ENCODE measurements around the gene MYO5C.

The MYO5C gene

GRCh38 chr15:52278636-52279367, 16.8 kb downstream of the MYO5C start:
- no peak for DNase-seq

DNA sequence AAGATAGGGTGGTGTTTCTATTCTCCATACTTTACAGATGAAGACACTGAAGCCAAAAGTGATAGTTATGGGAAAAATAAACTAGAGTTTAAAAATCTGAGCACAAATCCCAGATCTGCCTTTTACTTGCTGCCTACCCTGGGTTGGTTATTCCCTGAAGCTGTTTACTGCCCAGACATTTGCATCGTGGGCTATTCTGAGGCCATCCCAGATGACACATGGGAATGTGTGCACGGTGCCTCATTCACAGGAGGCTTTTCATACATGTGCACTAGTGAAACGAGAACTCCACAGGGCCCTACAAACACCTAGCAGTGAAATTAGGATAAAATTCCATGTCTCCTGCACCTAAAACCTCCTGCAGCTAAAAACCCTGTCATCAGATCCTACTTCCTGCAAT, 17.5 kb downstream of the MYO5C start:
- DNase-seq, result no peak

GRCh38 chr15:52277575-52277974, 18.0 kb downstream of the MYO5C start:
- DNase-seq, result no peak

DNA sequence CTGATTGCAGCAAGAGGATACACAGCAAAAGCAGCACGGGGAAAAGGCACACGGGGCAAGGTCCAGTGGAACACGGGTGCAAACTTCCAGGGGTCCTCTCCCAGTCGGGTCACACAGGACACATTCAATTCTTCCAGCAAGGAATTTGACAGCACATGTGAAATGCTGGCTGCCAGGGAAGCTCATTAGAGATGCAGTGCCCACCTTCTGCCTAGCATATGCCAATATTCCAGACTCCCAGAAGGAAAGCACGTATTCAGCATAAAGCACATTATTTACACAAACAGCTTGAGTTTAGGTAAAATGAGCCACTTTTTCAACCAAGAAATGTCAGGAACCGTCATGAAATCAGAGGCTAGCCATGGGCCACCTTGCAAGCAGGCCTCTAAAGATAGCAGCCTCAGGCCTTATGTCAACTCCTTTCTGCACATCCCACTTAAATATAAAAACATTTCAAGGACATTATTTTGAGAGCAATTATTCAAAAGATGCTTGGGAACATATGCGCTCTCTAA, 19.3 kb downstream of the MYO5C start:
- no peak for DNase-seq

- no peak for DNase-seq
Measured at GRCh38 chr15:52263563-52264282, 31.9 kb downstream of the MYO5C start.

DNA sequence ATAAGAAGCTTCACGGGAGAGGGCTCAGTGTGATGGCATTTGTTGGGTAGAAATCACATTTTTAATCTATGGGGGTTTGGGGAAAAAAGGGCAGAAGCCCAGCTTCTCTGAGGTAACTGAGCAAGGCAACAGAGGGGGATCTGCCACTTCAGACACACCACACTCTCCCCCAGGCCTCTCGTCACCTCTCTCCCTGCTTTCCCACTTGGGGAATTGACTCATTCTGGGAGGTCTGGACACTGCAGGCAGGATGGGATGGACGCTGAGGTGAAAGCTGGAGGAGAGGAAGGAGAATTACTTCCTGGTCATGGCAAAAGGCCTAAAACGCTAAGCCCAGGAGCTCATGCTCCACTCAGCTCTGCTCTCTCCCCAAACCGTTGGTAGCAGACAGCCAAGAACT, 33.2 kb downstream of the MYO5C start:
- DNase-seq, result no peak

DNA sequence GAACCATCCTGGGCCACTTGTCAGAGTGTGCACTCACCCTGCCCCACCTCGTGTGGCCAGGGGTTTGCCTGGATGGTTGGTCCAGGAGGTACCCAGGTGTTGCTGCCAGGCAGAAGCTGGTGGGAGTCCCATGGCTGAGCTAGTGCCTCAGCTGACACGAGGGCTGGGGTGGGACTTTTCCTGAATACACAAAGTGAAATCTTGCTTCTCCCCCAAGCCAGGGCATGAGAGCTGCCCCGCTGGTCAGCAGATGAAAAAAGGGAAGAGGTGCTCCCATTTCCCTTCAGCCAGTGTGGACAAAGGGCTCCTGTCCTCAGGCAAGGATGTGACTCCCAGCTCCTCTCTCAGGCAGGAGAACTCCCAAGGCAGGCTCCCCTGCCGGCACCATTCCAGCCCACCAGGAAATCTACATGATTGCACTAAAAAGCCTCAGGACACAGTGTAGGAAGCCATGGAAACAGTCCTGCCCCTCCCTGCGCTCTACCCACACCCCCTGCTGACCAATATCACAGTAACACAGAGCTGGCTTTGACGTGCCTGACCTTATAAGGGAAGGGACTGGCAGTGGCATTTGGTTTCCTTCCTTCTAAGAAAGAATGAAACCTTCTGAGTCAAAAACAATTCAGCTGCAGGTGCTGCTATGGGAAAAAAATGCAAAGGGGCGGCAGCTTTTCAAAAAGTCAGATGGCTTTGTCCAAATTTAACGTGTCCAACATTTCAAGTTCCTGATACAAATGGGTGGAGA, 33.9 kb downstream of the MYO5C start:
- DNase-seq, result no peak

DNA sequence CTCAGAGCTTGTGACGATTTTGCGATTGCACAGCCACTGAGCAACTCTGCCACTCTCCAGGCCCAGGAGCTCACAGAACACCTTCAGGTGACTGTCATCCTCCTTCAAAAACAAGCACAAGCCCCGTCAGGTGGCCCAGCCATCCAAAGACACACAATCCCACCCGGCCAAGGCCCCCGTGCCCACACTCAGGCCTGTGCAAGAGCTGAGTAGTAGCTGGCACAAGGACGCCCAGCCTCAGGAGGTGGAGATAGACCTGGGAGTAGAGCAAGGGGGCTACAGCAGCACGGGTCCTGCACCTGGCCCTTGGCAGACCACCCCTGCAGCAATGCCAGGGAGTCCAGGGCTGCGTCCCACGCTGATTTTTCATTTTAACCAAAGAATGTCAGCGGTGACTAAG, 34.6 kb downstream of the MYO5C start:
- DNase-seq, result no peak

DNA sequence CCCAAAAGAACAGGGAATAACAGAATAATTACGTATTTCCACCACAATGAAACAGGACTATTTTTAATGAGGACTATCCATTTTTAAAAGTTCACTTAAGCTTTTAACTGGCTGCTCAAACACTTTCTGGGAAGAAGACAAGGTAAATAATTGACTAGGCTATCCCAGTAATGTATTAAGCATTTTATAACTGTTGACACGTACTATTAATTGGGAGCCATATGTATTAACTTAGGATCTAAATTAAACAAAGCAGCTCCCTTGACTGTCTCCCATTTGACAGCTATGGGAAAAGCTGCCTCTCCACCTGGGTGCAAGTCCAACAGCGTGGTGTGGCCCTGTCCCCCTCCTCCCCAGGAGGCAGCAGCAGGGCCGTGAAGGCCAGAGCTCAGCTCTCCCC, 36.1 kb downstream of the MYO5C start:
- DNase-seq, result no peak

DNA sequence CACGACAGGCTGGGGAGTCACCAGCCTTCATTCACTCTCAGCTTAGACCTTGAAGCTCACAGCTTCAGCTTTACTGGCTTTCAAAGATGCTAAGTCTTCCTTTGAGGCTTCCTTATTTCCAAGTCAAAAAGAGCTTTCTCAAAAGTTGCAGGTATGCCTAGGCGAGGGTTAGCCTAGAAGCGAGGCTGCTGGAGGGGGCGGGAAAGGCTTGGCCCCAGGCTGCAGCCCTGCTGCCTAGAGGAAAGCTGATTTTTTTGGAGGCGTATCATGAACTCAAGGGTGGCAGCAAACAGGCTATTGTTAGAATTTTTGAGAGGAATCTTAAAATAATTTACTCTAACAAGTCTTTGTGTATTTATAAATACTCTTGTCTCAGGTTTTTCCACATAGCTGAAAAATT, 37.1 kb downstream of the MYO5C start:
- DNase-seq, result no peak

- DNase-seq, result no peak
Measured at GRCh38 chr15:52257734-52258062, 37.9 kb downstream of the MYO5C start.

- DNase-seq, result no peak
Measured at GRCh38 chr15:52256930-52257733, 38.5 kb downstream of the MYO5C start.

DNA sequence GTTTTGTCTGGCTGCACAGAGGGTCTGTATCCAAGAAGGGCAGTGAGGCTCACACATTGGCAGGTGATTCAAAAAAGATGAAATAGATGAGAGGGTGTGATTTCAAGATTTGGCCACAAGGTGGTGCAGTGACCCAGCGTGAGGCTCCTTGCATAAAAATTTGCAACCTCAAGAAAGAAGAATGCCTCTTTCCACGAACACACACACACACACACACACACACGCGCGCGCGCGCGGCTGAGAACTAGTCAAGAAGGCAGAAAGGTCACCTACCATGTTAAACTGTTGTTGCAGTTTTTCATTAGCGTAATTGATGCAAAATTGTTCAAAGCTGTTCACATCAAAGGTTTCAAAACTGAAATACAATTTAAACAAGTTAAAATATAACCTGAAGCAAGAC, 39.2 kb downstream of the MYO5C start:
- peak; percentile 63 for DNase-seq

- no peak for DNase-seq
Measured at GRCh38 chr15:52255935-52256334, 39.7 kb downstream of the MYO5C start.

- DNase-seq, result no peak
Measured at GRCh38 chr15:52255008-52255407, 40.6 kb downstream of the MYO5C start.

DNA sequence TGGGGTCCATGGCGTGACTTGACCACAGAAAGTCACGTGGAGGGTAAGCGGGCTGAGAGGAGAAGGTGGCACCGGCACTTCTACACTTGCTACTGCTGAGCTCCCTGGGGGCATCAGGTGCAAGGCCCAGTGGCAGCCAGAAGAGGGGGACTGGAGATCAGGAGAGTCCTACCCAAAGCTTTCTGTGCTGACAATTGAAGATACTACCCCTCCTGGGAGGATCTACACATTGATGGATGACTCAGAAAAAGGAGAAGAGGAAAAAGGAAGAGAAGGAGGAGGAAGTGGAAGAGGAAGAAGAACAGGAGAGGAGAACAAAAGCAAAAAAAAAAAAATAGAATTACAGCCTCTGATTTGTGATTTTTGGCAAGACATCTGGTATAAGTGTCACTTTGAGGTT, 41.2 kb downstream of the MYO5C start:
- no peak for DNase-seq

DNA sequence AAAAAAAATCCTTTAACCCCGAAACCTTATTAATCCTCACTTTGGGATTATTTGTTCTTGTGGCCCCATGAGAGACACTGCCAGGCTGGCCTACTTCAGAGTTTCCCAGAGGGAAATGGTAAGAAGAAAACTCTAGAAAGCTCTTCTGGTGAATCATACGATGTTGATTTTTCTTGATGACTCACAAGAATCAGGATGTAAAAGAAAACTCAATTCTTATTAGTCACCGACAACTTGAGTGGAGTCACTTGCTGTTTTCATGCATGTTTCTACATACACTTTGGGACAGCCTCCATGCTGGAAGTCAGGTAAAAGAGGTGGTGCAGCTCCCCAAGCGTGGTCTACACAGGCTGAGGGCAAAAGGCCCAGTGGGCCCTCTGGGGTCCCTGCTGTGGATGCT, 42.8 kb downstream of the MYO5C start:
- no peak for DNase-seq

- no peak for DNase-seq
Measured at GRCh38 chr15:52251144-52251860, 44.3 kb downstream of the MYO5C start.

DNA sequence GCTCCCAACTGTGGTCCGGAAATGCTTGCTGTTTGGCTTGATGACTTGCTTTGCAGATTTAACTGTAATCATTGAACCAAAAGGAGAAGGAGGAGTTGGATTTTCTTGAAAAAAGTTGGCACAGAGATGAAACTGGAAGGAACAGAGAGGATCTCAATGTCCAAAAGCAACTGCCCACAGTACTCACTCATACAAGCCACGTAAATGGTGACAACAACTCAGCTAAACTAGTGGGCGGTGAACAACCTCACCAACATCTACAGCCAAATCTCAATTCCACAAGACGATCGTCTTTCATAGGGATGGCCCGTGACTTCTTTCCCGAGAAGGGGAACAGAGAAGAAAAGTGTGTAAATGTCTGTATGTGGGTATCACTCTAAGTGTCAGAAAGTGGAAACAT, 48.1 kb downstream of the MYO5C start:
- DNase-seq, result no peak

- DNase-seq, result no peak
Measured at GRCh38 chr15:52246686-52247431, 48.7 kb downstream of the MYO5C start.

DNA sequence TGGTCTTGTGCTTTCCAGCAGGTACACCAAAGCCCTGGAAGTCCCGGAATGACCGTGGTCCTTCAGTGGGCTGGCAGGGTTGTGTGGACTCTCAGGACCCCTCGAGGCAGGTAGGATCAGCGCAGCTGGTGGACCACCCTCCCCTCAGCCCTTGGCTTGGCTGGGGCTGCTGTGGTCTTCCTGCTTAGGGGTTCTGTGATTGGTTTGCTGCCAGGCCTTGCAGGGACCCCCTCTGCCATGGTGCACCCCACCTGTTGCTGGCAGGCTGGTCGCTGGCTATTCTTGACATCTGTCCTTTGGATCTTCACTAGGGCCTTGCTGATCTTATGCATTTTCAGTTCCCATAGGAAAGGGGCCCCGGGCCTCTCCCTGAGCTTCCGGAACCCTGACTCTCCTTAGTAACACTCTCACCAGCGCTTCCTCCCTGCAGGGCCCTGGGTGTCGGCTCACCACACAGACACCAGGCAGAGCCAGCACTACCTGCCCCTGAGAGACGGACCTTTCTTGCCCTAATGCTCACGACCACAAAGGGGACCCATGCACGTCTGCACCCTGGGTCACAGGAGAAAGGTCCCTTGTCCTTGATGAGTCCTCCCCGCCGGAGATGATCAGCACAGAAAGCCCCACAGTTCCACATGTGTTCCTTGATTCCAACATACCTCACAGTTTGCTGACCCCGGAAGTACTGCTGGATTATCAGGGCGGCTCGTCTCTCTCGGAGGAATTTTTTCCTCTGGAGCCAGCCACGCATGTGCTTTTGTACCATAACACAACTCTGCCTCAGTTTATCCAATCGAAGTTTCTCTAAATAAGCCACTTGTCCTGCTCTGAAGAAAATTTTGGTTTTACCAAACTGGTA, 51.7 kb downstream of the MYO5C start:
- DNase-seq, result no peak

Data from NCI-H1694 (cell line).